Ishikawa (cell line): Measurements from ENCODE around the gene ELF1.

Experiments
- CEBPB ChIP-seq: IDR thresholded peaks from 2 replicates; pipeline ENCODE4 v1.6.1; 2012
- CREB1 ChIP-seq: IDR thresholded peaks from 2 replicates; pipeline ENCODE4 v1.6.1; 2012; ENCODE audit warnings: low read depth
- EGR1 ChIP-seq: IDR thresholded peaks from 2 replicates; pipeline ENCODE4 v1.6.1; 2012
- EP300 ChIP-seq: IDR thresholded peaks from 2 replicates; pipeline ENCODE4 v1.6.1; 2012; ENCODE audit warnings: borderline replicate concordance
- FOXM1 ChIP-seq: IDR thresholded peaks from 2 replicates; pipeline ENCODE4 v1.6.1; 2012; ENCODE audit warnings: low read depth, borderline replicate concordance
- NFIC ChIP-seq: IDR thresholded peaks from 2 replicates; pipeline ENCODE4 v1.6.1; 2012
- RAD21 ChIP-seq: IDR thresholded peaks from 2 replicates; pipeline ENCODE4 v1.6.1; 2012; ENCODE audit warnings: low read depth
- TAF1 ChIP-seq: IDR thresholded peaks from 2 replicates; pipeline ENCODE4 v1.6.1; 2012; ENCODE audit warnings: low read depth, mild to moderate bottlenecking
- TCF12 ChIP-seq: IDR thresholded peaks from 2 replicates; pipeline ENCODE4 v1.6.1; 2012; ENCODE audit warnings: low read depth
- TEAD4 ChIP-seq: IDR thresholded peaks from 2 replicates; pipeline ENCODE4 v1.6.1; 2012
- YY1 ChIP-seq: IDR thresholded peaks from 2 replicates; pipeline ENCODE4 v1.6.1; 2012; ENCODE audit warnings: low read depth
- ZBTB7A ChIP-seq: IDR thresholded peaks from 2 replicates; pipeline ENCODE4 v1.6.1; 2012; ENCODE audit warnings: low read depth
- TF ChIP-seq, protein P1 (sequence below): IDR thresholded peaks from 2 replicates; pipeline ENCODE4 v1.6.1; 2012
- TF ChIP-seq, protein P2 (sequence below): IDR thresholded peaks from 2 replicates; pipeline ENCODE4 v1.6.1; 2012
- TF ChIP-seq, protein P3 (sequence below): IDR thresholded peaks from 2 replicates; pipeline ENCODE4 v1.6.1; 2012; ENCODE audit warnings: low read depth, mild to moderate bottlenecking

ELF1 gene

DNA sequence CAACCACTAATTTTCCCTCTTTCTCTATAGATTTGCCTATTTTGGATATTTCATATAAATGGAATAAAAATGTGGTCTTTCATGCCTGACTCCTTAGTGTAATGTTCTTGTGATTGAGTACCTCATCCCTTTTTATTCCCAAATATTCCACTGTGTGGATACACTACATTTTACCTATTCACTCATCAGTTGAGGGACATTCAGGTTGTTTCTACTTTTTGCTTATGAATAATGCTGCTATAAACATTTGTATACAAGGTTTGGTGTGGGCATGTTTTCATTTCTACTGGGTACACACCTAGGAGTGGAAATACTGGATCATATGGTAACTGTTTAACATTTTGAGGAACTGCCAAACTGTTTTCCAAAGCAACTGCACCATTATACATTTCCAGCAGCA lies 37.1 kb upstream of the ELF1 start:
- TF ChIP-seq CREB1 (no peak), RAD21 (no peak), ZBTB7A (no peak), YY1 (no peak), EP300 (no peak), TEAD4 (no peak), TCF12 (no peak)
- TF ChIP-seq, protein P1, sequence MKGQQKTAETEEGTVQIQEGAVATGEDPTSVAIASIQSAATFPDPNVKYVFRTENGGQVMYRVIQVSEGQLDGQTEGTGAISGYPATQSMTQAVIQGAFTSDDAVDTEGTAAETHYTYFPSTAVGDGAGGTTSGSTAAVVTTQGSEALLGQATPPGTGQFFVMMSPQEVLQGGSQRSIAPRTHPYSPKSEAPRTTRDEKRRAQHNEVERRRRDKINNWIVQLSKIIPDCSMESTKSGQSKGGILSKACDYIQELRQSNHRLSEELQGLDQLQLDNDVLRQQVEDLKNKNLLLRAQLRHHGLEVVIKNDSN, result no peak

DNA sequence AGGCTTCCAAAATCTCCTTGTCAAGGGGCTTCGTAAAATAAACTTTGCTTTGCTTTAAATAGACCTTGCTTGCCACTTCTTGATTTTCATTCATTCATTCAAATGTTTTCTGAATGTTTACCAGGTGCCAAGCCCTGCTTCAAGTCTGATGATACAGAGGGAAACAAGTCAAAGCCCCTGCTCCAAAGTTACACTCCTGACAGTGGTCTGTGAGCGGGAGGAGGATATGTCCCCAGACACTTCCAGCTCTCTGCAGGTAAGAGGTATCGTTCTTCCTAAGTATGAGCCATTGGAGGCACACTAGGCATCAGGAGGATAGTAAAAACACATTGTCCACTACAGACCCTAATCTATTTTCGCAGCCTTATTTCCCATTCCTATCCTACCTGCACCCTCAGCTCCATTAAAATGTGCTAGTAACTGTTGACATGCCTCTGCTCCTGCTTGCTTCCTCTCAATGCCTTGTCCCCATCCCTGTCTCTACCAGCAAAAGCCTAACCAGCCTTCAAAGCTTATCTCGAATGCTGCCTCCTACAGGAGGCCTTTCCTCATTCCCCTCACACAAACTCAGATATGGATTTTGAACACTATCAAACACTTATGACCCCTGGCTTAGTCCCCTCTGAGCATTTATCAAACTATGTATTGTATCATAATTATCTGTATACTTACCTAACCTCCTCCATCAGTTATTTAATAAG lies 36.0 kb upstream of the ELF1 start:
- TF ChIP-seq TAF1 (no peak), CEBPB (no peak), EGR1 (no peak), CREB1 (no peak), ZBTB7A (no peak), TEAD4 (no peak), NFIC (no peak), EP300 (no peak), TCF12 (no peak)
- TF ChIP-seq, protein P1, result no peak
- TF ChIP-seq, protein P2, sequence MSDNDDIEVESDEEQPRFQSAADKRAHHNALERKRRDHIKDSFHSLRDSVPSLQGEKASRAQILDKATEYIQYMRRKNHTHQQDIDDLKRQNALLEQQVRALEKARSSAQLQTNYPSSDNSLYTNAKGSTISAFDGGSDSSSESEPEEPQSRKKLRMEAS, result no peak

DNA sequence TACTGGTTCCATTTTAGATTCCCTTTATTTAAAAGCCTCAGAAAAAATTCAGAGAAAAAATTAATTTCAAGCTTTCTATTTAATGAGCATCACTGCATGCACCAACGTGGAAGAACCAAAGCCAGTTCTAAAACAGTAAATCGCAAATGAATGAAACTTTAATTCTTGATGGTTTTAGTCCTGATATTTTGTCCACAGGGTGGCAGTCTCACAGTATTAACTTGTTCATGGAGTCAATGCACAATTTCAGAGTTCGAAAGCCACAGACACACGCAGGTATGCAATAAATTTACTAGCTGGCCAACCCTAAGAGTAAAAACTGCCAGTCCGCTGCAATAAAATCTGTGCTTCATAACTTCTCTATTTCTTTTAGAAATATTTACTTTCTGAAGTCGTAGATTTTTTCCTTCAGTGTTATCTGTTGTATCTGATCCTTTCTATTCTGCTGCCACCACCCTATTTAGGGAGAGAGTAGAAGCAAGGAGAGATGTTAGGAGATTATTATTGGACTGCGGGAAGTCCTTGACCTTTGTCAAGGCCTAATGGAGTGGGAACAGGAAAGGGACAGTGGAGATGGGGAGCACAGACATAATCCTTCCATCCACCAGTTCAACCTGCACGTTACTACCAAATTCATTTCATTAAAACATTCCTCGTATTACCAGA lies 35.2 kb upstream of the ELF1 start:
- TF ChIP-seq RAD21 (peak; percentile 50), EGR1 (no peak)

DNA sequence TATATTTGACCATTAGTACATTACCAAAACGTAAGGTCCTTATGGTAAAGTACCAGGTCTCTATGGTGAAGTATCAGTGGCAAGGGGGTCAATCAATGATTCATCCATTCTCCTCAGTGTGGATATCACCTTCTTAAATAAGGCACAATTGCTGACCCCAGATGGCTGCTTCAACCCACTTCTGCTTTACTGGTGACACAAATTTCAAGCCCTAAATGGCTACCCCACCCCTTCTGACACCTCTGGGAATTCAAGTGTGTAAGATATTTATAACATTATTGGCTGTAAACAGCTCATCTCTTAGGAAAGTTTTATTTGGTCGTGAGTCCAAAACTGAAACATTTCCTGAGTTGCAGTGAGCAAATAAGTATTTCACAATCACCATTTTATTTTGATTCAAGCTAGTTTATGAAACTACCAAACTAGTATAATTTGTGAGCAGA lies 34.3 kb upstream of the ELF1 start:
- TF ChIP-seq TCF12 (no peak), TEAD4 (no peak), CREB1 (no peak), YY1 (no peak), TAF1 (no peak), ZBTB7A (no peak), FOXM1 (no peak), EP300 (no peak), NFIC (no peak), CEBPB (no peak), RAD21 (no peak), EGR1 (no peak)
- TF ChIP-seq, protein P2, result no peak
- TF ChIP-seq, protein P3, sequence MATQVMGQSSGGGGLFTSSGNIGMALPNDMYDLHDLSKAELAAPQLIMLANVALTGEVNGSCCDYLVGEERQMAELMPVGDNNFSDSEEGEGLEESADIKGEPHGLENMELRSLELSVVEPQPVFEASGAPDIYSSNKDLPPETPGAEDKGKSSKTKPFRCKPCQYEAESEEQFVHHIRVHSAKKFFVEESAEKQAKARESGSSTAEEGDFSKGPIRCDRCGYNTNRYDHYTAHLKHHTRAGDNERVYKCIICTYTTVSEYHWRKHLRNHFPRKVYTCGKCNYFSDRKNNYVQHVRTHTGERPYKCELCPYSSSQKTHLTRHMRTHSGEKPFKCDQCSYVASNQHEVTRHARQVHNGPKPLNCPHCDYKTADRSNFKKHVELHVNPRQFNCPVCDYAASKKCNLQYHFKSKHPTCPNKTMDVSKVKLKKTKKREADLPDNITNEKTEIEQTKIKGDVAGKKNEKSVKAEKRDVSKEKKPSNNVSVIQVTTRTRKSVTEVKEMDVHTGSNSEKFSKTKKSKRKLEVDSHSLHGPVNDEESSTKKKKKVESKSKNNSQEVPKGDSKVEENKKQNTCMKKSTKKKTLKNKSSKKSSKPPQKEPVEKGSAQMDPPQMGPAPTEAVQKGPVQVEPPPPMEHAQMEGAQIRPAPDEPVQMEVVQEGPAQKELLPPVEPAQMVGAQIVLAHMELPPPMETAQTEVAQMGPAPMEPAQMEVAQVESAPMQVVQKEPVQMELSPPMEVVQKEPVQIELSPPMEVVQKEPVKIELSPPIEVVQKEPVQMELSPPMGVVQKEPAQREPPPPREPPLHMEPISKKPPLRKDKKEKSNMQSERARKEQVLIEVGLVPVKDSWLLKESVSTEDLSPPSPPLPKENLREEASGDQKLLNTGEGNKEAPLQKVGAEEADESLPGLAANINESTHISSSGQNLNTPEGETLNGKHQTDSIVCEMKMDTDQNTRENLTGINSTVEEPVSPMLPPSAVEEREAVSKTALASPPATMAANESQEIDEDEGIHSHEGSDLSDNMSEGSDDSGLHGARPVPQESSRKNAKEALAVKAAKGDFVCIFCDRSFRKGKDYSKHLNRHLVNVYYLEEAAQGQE, result no peak
- TF ChIP-seq, protein P1, result no peak

DNA sequence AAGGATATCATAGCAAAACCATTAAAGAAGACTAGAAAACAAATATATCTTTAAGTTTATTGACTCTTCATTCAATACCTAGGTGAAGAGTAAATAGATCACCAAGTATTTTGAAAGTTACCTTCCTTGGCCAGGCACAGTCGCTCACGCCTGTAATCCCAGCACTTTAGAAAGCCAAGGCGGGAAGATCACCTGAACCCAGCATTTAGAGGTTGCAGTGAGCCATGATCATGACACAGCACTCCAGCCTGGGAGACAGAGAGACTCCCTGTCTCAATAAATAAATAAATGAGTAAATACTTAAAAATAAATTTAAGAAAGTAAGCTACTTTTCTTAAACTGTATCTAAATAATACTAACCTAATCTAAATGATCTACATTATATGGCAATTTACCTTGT lies 33.3 kb upstream of the ELF1 start:
- TF ChIP-seq RAD21 (no peak), EGR1 (no peak), NFIC (no peak), TEAD4 (no peak), TAF1 (no peak), CREB1 (no peak), EP300 (no peak), ZBTB7A (no peak), CEBPB (no peak), FOXM1 (no peak)
- TF ChIP-seq, protein P2, result no peak
- TF ChIP-seq, protein P1, result no peak

DNA sequence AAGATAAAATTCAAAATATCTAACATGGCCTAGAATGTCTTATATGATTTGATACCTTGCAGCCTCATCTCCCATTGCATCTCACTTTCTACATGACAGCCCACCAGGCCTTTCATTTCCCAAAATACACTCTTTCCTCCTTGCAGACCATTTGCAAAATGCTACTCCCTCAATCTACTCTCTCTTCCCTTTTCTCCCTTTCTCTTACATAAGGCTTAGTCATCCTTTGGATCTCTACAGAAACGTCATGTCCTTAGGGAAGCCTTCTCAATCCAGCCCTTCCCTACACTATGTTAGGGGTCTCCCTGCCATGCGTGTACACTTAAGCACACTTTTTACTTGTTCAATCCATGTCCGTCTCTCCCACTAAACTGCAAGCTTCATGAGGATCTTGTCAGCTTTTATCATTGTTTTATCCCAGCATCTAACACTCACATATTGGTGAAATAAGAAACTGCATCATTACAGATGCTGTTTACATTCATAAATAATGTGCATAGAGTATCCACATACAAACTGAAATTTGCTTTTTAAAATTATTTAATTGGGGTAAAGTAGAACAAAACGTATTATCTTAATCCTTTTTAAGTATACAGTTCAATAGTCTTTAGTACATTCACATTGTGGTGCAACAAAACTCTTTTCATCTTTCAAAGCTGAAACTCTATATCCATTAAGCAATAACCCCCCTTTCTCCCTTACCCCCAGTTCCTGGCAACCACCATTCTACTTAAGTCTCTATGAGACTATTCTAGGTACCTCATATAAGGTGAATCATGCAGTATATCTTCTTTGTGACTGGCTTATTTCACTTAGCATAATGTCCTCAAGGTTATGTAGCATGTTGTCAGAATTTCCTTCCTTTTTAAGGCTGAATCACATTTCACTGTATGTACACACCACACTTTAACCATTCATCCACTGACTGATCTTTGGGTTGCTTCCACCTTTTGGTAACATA lies 30.6 kb upstream of the ELF1 start:
- TF ChIP-seq TEAD4 (no peak), EP300 (no peak), TAF1 (no peak), YY1 (no peak), CREB1 (no peak), CEBPB (no peak)
- TF ChIP-seq, protein P1, result no peak
